PC-9 (cell line): ENCODE measurements around the gene NT5C2.

Experiments used
- CTCF ChIP-seq: fragments of 200-600 bp; sonication (generic); conservative IDR thresholded peaks from 2 replicates; pipeline ENCODE4 v1.6.1; 2017; ENCODE audit warnings: mixed run types, antibody characterized with exemption, mild to moderate bottlenecking, moderate library complexity
- EZH2 ChIP-seq: fragments of 200-600 bp; sonication (generic); IDR thresholded peaks from 2 replicates; pipeline ENCODE4 v1.8.0; 2017; ENCODE audit warnings: antibody characterized with exemption, low read depth

- TF ChIP-seq CTCF (no peak), EZH2 (no peak)
Measured at GRCh38 chr10:103086261-103086660, 106.8 kb downstream of the NT5C2 start.
